GM13976 (cell line): ENCODE data around the gene NFIC.
A peak's percentile ranks its signal among the peaks of the same experiment; 100 is the strongest.
"Not testable (repeated sequence)": the region's sequence is repeated elsewhere in the genome, so short reads cannot be mapped to it uniquely, and the experiment has no call there.

Experiments
- DNase-seq: peaks from one replicate; pipeline ENCODE4 v3.0.0; 2012; ENCODE audit warnings: low spot score
- in situ Hi-C: fragments of 300-500 bp; cut with MboI; formaldehyde crosslinking; loops from one replicate; pipeline ENCODE4 v1.12.0; 2022; ENCODE audit warnings: low sequenced_read_pairs, mixed read lengths, inconsistent platforms; ENCODE audit not compliant: unreplicated experiment
- TF ChIP-seq, protein P1 (sequence below): IDR thresholded peaks from 2 replicates; pipeline ENCODE4 v1.5.1; 2012; ENCODE audit warnings: borderline replicate concordance, mild to moderate bottlenecking; ENCODE audit not compliant: insufficient read depth; ENCODE audit errors: extremely low read depth, missing control alignments, control extremely low read depth

NFIC gene

DNA sequence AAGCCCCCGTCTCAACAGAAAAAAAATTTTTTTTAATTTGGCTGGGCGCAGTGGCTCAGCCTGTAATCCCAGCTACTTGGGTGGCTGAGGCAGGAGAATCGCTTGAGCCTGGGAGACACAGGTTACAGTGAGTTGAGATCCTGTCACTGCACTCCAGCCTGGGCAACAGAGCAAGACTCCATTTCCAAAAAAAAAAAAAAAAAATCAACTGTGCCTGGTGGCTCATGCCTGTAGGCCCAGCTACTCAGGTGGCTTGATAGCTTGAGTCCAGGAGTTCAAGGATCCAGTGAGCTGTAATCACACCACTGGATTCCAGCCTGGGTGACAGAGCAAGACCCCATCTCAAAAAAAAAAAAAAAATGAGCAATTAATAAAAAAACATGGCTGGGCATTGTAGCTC is 135.4 kb downstream of the NFIC start:
- no peak for DNase-seq
- TF ChIP-seq, protein P1, sequence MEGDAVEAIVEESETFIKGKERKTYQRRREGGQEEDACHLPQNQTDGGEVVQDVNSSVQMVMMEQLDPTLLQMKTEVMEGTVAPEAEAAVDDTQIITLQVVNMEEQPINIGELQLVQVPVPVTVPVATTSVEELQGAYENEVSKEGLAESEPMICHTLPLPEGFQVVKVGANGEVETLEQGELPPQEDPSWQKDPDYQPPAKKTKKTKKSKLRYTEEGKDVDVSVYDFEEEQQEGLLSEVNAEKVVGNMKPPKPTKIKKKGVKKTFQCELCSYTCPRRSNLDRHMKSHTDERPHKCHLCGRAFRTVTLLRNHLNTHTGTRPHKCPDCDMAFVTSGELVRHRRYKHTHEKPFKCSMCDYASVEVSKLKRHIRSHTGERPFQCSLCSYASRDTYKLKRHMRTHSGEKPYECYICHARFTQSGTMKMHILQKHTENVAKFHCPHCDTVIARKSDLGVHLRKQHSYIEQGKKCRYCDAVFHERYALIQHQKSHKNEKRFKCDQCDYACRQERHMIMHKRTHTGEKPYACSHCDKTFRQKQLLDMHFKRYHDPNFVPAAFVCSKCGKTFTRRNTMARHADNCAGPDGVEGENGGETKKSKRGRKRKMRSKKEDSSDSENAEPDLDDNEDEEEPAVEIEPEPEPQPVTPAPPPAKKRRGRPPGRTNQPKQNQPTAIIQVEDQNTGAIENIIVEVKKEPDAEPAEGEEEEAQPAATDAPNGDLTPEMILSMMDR, result no peak
- in situ Hi-C loops, result no loop called here

DNA sequence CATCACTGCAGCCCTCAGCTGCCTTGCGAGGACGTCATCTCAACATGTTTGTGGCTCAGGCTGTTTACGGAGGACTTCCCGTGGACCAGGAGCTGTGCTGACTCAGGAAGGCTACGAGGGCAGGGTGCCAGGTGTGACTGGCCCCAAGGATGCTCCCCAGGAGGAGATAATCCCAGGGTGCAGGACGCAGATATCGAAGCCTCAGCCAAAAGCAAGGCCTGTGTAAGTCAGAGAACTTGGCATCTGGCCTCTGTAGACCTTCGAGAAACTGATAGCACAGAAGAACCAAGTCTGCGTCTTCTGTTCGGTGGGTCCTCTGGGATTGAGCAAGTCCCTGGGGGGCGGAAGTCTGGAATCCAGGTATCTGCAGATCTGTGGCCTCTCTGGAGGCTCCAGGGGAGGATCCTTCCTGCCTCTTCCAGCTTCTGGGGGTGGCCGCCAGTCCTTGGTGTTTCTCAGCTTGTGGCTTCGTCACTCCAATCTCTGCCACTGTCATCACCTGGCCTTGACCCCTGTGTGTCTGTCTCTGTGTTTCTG is 136.7 kb downstream of the NFIC start:
- TF ChIP-seq, protein P1, result no peak
- DNase-seq, result no peak
- in situ Hi-C loops, result no loop called here

DNA sequence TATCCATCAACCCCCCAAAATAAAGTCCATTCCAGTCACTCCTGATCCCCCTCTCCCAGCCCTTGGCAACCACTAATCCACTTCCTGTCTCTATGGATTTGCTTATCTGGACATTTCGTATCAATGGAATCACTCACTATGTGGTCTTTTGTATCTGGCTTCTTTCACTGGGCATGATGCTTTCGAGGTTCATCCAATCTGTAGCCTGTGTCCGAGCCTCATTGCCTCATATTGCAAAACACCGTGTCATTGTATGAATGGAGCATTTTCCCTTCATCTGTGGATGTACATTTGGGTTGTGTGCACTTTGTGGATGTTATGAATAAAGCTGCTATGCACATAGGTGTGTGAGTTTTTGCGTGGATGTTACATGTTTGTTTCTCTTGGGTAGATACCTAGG is 138.4 kb downstream of the NFIC start:
- in situ Hi-C loops, result no loop called here
- no peak for DNase-seq
- TF ChIP-seq, protein P1, result no peak

DNA sequence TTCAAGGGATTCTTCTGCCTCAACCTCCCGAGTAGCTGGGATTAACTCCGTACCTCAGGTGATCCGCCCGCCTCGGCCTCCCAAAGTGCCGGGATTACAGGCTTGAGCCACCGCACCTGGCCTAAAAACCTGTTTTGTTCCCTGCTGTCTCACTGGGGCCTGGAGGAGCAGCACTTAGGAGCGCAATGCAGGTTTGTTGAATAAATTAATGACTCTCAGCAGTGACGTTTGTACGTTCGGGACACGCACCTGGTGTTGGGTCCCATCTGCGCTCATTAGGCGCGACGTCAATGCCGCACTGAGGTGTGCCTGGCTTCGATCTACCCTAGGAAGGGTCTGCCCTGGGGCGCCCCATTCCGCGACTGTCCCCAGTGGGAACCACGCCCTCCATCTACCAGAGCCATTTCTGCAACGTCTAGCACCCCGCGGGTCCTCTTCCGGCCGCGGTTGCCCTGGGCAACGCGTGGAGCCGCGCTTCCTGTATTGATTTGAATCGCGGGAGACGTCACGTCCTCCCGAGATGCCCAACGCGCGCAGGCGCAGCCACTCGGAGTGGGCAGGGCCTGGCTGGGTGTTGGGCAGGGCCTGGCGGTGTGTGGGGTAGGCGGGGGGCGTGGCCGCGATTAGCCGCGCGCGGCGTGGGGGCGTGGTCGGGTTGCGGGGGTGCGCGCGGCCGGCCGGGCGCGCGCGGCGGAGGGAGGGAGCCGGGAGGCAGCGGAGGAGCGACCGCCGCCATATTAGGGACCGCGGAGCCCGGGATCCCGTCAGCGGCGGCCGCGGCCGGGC is 139.4 kb downstream of the NFIC start, which contains the start of gene FZR1:
TSS of gene FZR1 (plus strand) at position 714 of the 786 bp plus-strand sequence. CDS start 16,679 bp downstream, outside the sequence.
- in situ Hi-C loops, result no loop called here
- DNase-seq, result peak; percentile 100
- TF ChIP-seq, protein P1, result no peak

DNA sequence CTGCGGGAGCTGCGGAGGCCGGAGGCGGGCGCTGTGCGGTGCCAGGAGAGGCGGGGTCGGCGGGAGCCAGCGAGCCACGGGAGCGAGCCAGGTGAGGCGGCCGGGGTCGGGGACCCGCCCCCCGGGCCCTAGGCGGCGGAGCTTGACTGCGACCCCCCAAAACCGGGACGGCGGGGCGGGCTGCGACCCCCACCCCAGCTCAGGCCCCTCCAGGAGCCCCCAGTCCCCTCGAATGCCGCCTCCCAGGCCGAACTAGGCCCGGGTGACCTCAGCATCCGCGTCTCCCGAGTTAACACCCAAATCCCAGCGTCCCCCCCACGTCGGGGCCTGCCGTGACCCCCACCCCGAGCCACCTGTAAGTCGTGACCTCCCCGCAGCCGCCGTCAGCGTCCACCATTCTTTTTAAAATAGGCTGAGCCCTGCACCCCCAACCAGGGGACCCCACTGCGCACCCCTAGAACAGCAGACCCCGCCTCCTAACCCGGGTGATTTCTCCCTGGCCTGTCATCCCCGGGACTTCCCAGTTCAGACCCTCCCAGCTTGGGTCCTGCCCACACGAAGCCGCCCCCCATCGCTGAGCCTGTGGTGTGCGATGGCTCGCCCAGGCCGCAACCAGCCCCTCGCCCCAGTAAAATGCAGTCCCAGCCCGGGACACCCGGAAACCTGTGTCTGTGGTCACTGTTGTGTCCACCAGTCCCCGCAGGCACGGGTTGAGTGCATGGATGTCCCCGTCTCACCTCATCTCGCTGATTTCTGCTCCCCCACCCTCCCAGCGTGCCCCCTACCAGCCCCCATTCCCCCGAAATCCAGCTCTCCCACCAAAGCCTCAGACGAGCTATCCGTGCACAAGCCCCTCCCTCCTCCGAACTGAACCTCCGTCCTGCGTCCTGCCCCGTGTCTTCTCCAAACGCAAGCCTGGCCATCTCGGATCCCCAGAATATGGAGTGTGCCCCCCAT is 140.3 kb downstream of the NFIC start:
- in situ Hi-C loops, result no loop called here
- TF ChIP-seq, protein P1, result no peak
- peak; percentile 72 for DNase-seq

DNA sequence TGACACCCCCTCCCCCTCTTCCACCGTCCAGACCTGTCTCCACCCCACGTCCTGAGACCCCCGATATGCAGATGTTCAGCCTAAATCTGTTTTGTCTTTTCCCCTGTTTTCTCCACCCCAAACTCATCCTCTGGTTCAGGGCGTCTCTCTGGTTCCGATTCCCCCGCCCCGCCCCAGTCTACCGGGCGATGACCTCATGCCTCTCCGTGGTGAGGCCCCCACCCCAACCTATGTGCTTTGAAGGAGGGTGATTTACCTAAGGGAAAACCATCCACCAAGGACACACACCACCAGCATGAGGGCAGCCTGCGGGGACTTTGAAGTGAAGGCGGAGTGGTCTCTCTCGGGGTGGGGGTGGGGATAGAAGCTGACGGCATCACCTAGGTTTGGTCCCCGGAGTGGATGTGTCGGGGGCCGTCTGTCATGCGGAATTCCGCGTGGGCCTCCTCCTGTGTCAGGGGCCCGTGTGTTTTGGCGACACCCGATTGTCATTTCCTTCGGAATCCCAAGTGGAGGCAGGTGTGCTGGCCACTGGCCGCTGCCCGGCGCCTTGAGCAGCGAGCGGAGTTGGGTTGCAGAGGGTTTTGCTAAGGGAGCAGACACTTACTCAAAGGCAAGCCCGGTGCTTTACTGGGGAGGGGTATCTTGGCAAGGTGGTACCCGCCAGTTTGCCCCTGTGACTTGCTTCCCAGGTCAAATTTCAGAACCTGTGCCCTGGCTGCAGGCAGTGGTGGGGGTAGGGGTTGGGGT is 141.2 kb downstream of the NFIC start:
- DNase-seq, result no peak
- in situ Hi-C loops, result no loop called here
- TF ChIP-seq, protein P1, result no peak

DNA sequence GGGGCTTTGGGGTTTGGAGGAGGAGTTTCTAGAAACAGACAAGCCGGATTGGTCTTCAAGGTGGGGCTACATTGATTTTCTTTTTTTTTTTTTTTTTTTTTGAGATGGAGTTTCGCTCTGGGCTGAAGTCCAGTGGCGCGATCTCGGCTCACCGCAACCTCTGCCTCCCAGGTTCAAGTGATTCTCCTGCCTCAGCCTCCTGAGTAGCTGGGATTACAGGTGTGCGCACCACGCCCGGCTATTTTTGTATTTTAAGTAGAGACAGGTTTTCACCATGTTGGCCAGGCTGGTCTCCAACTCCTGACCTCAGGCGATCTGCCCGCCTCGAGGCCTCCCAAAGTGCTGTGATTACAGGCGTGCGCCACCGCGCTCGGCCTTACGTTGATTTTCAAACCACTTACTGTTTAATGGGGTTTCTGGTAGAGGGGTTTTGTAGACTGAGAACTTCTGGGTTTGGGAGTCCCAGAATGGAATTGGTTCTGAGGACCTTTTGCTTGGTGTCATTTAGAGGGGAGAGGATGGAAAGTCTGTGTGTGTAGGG is 141.8 kb downstream of the NFIC start:
- in situ Hi-C loops, result not testable (repeated sequence)

More for the DNA sequence above, 141.8 kb downstream of the NFIC start:
- DNase-seq, result not testable (repeated sequence)
